Dedifferentiated amniotic fluid mesenchymal stem cell (primary cell): ENCODE results near the gene TIA1.
"Not testable (repeated sequence)": the region's sequence is repeated elsewhere in the genome, so short reads cannot be mapped to it uniquely, and the experiment has no call there.

Experiments
- DNase-seq: peaks from one replicate; pipeline ENCODE4 v3.0.0-alpha.2; 2016; ENCODE audit errors: extremely low spot score

The TIA1 gene

GRCh38 chr2:70248181-70248847 lies at the start of gene TIA1:
Gene TIA1 (minus strand): TSS chr2:70248628. CDS start chr2:70248430, 198 bp downstream.
- DNase-seq = peak; percentile 99

GRCh38 chr2:70297828-70298227 lies 49.4 kb upstream of the TIA1 start:
- not testable (repeated sequence) for DNase-seq

- DNase-seq = no peak
Observed at GRCh38 chr2:70283500-70284191, 35.2 kb upstream of the TIA1 start.

- DNase-seq = no peak
Observed at GRCh38 chr2:70282439-70282838, 34.0 kb upstream of the TIA1 start.

GRCh38 chr2:70280242-70280798 lies 31.9 kb upstream of the TIA1 start:
- DNase-seq = no peak

GRCh38 chr2:70270323-70270722 lies 21.9 kb upstream of the TIA1 start:
- DNase-seq = no peak

GRCh38 chr2:70269422-70270302 lies 21.2 kb upstream of the TIA1 start:
- not testable (repeated sequence) for DNase-seq

- DNase-seq = not testable (repeated sequence)
Observed at GRCh38 chr2:70266925-70267324, 18.5 kb upstream of the TIA1 start.

- no peak for DNase-seq
Observed at GRCh38 chr2:70261501-70261900, 13.1 kb upstream of the TIA1 start.

- DNase-seq = no peak
Observed at GRCh38 chr2:70258532-70258875, 10.1 kb upstream of the TIA1 start.

GRCh38 chr2:70255637-70256314 lies 7.3 kb upstream of the TIA1 start:
- DNase-seq = no peak

- DNase-seq = no peak
Observed at GRCh38 chr2:70250434-70250833, 2.0 kb upstream of the TIA1 start.

GRCh38 chr2:70247364-70248180 lies 856 bp downstream of the TIA1 start:
- DNase-seq = peak; percentile 20

GRCh38 chr2:70243806-70244584 lies 4.4 kb downstream of the TIA1 start:
- no peak for DNase-seq

- DNase-seq = no peak
Observed at GRCh38 chr2:70242552-70242951, 5.9 kb downstream of the TIA1 start.

- no peak for DNase-seq
Observed at GRCh38 chr2:70241340-70241739, 7.1 kb downstream of the TIA1 start.

- no peak for DNase-seq
Observed at GRCh38 chr2:70240599-70240998, 7.8 kb downstream of the TIA1 start.

GRCh38 chr2:70233926-70234325 lies 14.5 kb downstream of the TIA1 start:
- no peak for DNase-seq

GRCh38 chr2:70226781-70227180 lies 21.6 kb downstream of the TIA1 start:
- no peak for DNase-seq

GRCh38 chr2:70223305-70223704 lies 25.1 kb downstream of the TIA1 start:
- not testable (repeated sequence) for DNase-seq
